Measurements from ENCODE around the gene PHACTR3.

DNA sequence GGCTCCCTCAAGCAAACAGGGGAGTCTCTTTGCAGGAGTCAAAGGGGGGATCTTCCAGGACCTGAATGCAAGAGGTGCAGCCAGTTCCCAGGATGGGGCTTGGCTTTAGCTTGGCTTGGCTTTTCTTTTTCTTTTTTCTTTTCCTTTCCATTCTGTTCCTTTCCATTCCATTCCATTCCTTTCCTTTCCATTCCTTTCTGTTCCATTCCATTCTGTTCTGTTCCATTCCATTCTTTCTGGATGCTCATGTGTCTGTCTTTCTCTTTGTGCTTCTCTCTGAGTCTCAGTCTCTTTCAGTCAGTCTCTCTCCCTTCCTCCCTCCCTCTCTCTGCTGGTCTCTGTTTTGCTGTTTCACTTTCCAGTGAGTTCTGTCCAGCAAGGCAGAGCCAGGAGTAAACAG lies 163.3 kb downstream of the PHACTR3 start:
- TF ChIP-seq, protein P1, sequence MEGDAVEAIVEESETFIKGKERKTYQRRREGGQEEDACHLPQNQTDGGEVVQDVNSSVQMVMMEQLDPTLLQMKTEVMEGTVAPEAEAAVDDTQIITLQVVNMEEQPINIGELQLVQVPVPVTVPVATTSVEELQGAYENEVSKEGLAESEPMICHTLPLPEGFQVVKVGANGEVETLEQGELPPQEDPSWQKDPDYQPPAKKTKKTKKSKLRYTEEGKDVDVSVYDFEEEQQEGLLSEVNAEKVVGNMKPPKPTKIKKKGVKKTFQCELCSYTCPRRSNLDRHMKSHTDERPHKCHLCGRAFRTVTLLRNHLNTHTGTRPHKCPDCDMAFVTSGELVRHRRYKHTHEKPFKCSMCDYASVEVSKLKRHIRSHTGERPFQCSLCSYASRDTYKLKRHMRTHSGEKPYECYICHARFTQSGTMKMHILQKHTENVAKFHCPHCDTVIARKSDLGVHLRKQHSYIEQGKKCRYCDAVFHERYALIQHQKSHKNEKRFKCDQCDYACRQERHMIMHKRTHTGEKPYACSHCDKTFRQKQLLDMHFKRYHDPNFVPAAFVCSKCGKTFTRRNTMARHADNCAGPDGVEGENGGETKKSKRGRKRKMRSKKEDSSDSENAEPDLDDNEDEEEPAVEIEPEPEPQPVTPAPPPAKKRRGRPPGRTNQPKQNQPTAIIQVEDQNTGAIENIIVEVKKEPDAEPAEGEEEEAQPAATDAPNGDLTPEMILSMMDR (conservative IDR thresholded peaks at IDR 0.05; ENCODE audit: low read depth, low read length) = no peak
- TF ChIP-seq EZH2 (IDR thresholded peaks at IDR 0.05; ENCODE audit: low read length, unreplicated experiment) = no peak
